Endothelial cell of umbilical vein (primary cell): Measurements from ENCODE around the gene SGSM2. TPM values are rescaled to one million over a fixed set of nuclear protein-coding genes. Genes with fewer than 3 reads are reported as not detected.

Experiments
- BruUV-seq: library from RNA; stranded (reverse); fragments of 400-500 nt; replicated peaks from 2 replicates; lab custom pipeline; 2021; lab: Mats Ljungman, UMichigan
- CTCF ChIA-PET: fragments of 300-600, 350-600 bp; sonication (Branson Sonifier 250); formaldehyde crosslinking; loops from one replicate; lab custom pipeline; 2021; ENCODE audit warnings: antibody characterized with exemption, inconsistent platforms; lab: Charles Lee
- POLR2A ChIA-PET: fragments of 300-600, 350-600 bp; sonication (Branson Sonifier 250); formaldehyde crosslinking; loops from one replicate; lab custom pipeline; 2021; ENCODE audit warnings: antibody characterized with exemption, inconsistent platforms; lab: Charles Lee
- DNase-seq: peaks from one replicate; pipeline ENCODE4 v3.0.0-alpha.2; 2011; ENCODE audit warnings: low read depth, low spot score
- FAIRE-seq: peaks from 2 replicates; lab custom pipeline; 2011; peaks lifted over from hg19 to GRCh38; lab: Jason Lieb, UNC
- H2AFZ ChIP-seq: 2 replicates; pipeline ENCODE4 v1.6.0; 2012; ENCODE audit warnings: low read depth, low read length, control low read depth, inconsistent platforms
- H3K27ac ChIP-seq: 2 replicates; pipeline ENCODE4 v1.5.1; 2011; ENCODE audit warnings: low read depth, mild to moderate bottlenecking, control low read depth, low read length, moderate library complexity; ENCODE audit not compliant: insufficient read depth
- H3K27me3 ChIP-seq, 2 experiments: 2 replicates each; pipeline versions ENCODE4 v1.6.0 to v1.6.1; 2011; ENCODE audit warnings: low read length in 2 of 2, mixed read lengths in 1 of 2; ENCODE audit not compliant: control insufficient read depth in 2 of 2, insufficient read depth in 2 of 2
- H3K36me3 ChIP-seq, 2 experiments: 2 replicates in 1 of 2; 3 replicates in 1 of 2; pipeline ENCODE4 v1.5.1; 2011; ENCODE audit warnings: low read length in 2 of 2, mild to moderate bottlenecking in 1 of 2, moderate library complexity in 1 of 2; ENCODE audit not compliant: control insufficient read depth in 2 of 2, insufficient read depth in 2 of 2; ENCODE audit errors: extremely low read depth in 1 of 2
- H3K4me1 ChIP-seq: 3 replicates; pipeline ENCODE4 v1.5.1; 2011; ENCODE audit warnings: mild to moderate bottlenecking, low read length; ENCODE audit not compliant: control insufficient read depth, insufficient read depth; ENCODE audit errors: extremely low read depth
- H3K4me2 ChIP-seq: 2 replicates; pipeline ENCODE4 v1.6.1; 2011; ENCODE audit warnings: low read length, control low read depth, mixed read lengths; ENCODE audit not compliant: insufficient read depth
- H3K4me3 ChIP-seq, 3 experiments: fragments of 200-600 bp in 1 of 3; sonication (generic), shearing (Covaris generic) in 1 of 3; replicated peaks in 1 of 3; 2 replicates each; pipeline ENCODE4 v1.5.1; 2011 to 2016; ENCODE audit warnings: control low read depth in 3 of 3, low read length in 3 of 3, mild to moderate bottlenecking in 2 of 3, inconsistent platforms in 1 of 3, low read depth in 1 of 3, moderate library complexity in 1 of 3; ENCODE audit not compliant: insufficient read depth in 1 of 3
- H3K79me2 ChIP-seq: 2 replicates; pipeline ENCODE4 v1.6.0; 2012; ENCODE audit warnings: low read length, inconsistent platforms; ENCODE audit not compliant: control insufficient read depth, insufficient read depth
- H3K9ac ChIP-seq: replicated peaks from 2 replicates; pipeline ENCODE3; 2011; ENCODE audit warnings: low read length, control low read depth; ENCODE audit not compliant: insufficient read depth; ENCODE audit errors: extremely low read depth
- H3K9me1 ChIP-seq: replicated peaks from 3 replicates; pipeline ENCODE4 v1.6.0; 2011; ENCODE audit warnings: mild to moderate bottlenecking, low read length; ENCODE audit not compliant: control insufficient read depth, insufficient read depth; ENCODE audit errors: extremely low read depth
- H3K9me3 ChIP-seq: replicated peaks from 2 replicates; pipeline ENCODE4 v1.5.1; 2012; ENCODE audit warnings: low read length, inconsistent platforms; ENCODE audit not compliant: control insufficient read depth, insufficient read depth
- H4K20me1 ChIP-seq: replicated peaks from 2 replicates; pipeline ENCODE3; 2011; ENCODE audit warnings: mild to moderate bottlenecking, low read length; ENCODE audit not compliant: control insufficient read depth, insufficient read depth; ENCODE audit errors: extremely low read depth
- EZH2 ChIP-seq: IDR thresholded peaks from 2 replicates; pipeline ENCODE4 v1.6.1; 2012; ENCODE audit warnings: borderline replicate concordance, low read depth, mild to moderate bottlenecking, moderate library complexity, low read length, inconsistent platforms; ENCODE audit not compliant: severe bottlenecking
- FOS ChIP-seq: IDR thresholded peaks from 2 replicates; pipeline ENCODE4 v1.6.1; 2011; ENCODE audit warnings: mild to moderate bottlenecking, low read length, moderate library complexity, borderline replicate concordance; ENCODE audit not compliant: insufficient read depth
- GATA2 ChIP-seq: IDR thresholded peaks from 2 replicates; pipeline ENCODE4 v1.7.0; 2011; ENCODE audit warnings: low read depth, mild to moderate bottlenecking, moderate library complexity, mixed read lengths, low read length; ENCODE audit not compliant: insufficient read length, insufficient read depth
- JUN ChIP-seq: IDR thresholded peaks from 2 replicates; pipeline ENCODE4 v1.6.1; 2011; ENCODE audit warnings: borderline replicate concordance, low read depth; ENCODE audit not compliant: insufficient read length, insufficient read depth
- MYC ChIP-seq: IDR thresholded peaks from one replicate; pipeline ENCODE4 v1.6.1; 2011; ENCODE audit warnings: mild to moderate bottlenecking, low read depth, low read length
- POLR2A ChIP-seq: IDR thresholded peaks from 2 replicates; pipeline ENCODE4 v1.6.1; 2012; ENCODE audit warnings: low read depth, mild to moderate bottlenecking, control low read depth, low read length
- POLR2AphosphoS5 ChIP-seq: IDR thresholded peaks from 2 replicates; pipeline ENCODE4 v1.6.1; 2012; ENCODE audit warnings: low read depth, mild to moderate bottlenecking, control low read depth, low read length, moderate library complexity; ENCODE audit not compliant: insufficient read depth
- dilution Hi-C: fragments of 300-500 bp; cut with MboI; formaldehyde crosslinking; loops from one replicate; pipeline ENCODE4 v1.15.0; 2019; ENCODE audit warnings: low sequenced_read_pairs; ENCODE audit not compliant: extremely low pct_ligation_motif_present
- intact Hi-C: fragments of 100-400 bp; cut with micrococcal nuclease; formaldehyde crosslinking; loops from one replicate; pipeline ENCODE4 v1.10.0; 2022
- polyA plus RNA-seq, 4 experiments: library from polyadenylated mRNA; depleted of rRNA in 3 of 4; stranded (reverse) in 3 of 4; unstranded in 1 of 4; fragments of >200 nt; gene quantifications; 2 replicates each; pipeline versions ENCODE4 v1.2.1 to v1.2.3, GENCODE V29; 2011 to 2012; ENCODE audit warnings: missing spikeins in 1 of 4
- total RNA-seq: library from RNA; stranded (reverse); gene quantifications from 2 replicates; pipeline ENCODE4 v1.2.3, GENCODE V29; 2021
- TF ChIP-seq, protein P1 (sequence below), 2 donors: IDR thresholded peaks; 1 replicate in 1 of 2; 2 replicates in 1 of 2; pipeline ENCODE4 v1.5.1; 2011; ENCODE audit warnings: low read length in 2 of 2, mild to moderate bottlenecking in 2 of 2, moderate library complexity in 2 of 2, control low read depth in 1 of 2, inconsistent platforms in 1 of 2, low read depth in 1 of 2; ENCODE audit not compliant: insufficient read depth in 1 of 2; ENCODE audit errors: extremely low read depth in 1 of 2
- TF ChIP-seq, protein P2 (sequence below): IDR thresholded peaks from 2 replicates; pipeline ENCODE4 v1.6.1; 2011; ENCODE audit not compliant: insufficient read depth, insufficient read length

SGSM2 gene
- total and polyA plus RNA-seq, 2 donors (not counting 3 experiments of a cell fraction or from before 2014, with no cell fraction given), result 61.6 to 94.5 TPM

DNA sequence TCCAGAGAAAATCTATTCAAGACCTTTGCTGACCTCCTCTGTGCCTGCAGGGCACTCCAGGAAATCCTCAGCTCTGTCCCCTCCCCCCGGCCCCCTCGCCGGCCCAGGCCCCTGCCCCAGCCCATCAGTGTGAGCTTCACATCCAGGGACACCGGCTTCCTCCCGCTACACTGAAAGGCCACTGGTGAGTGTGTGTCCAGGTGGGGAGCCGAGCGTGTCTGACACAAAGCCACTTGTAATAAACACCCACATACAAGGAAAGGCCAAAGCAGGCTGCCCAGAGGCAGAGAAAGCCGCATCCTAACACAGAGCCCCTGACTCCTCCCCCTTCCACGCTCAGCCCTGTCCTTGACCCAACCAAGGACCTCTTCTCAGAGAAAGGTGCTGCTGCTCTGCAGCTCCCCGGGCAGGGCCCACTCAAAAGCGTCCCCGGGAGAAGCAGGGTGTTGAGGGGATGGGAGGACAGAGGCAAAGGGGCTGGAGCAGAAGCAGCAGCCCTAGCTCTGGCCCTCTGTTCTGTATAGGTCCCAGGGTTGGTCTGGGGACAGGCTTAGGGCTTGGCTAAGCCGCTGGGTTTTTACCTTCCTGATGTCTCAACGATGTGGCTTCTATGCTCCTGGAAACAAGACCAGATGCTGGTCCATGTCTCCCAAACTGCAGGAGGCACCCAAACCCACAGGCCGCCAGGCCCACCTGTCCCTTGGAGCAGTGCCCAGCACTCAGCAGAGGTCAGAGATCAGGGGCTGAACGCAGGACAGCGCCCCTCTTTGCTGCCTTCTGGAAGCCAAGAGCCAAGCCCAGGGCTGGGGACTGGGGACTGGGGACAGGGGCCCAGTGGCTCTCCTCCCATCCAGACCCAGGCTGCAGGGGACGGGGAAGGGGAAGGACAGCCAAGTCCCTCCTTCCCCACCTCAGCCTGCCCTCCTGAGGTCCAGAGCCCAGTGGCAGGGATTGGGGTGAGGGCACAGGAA lies 48.2 kb downstream of the SGSM2 start:
- no peak for TF ChIP-seq POLR2A
- TF ChIP-seq JUN, result no peak
- TF ChIP-seq GATA2, result no peak
- TF ChIP-seq, protein P1, sequence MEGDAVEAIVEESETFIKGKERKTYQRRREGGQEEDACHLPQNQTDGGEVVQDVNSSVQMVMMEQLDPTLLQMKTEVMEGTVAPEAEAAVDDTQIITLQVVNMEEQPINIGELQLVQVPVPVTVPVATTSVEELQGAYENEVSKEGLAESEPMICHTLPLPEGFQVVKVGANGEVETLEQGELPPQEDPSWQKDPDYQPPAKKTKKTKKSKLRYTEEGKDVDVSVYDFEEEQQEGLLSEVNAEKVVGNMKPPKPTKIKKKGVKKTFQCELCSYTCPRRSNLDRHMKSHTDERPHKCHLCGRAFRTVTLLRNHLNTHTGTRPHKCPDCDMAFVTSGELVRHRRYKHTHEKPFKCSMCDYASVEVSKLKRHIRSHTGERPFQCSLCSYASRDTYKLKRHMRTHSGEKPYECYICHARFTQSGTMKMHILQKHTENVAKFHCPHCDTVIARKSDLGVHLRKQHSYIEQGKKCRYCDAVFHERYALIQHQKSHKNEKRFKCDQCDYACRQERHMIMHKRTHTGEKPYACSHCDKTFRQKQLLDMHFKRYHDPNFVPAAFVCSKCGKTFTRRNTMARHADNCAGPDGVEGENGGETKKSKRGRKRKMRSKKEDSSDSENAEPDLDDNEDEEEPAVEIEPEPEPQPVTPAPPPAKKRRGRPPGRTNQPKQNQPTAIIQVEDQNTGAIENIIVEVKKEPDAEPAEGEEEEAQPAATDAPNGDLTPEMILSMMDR (IDR thresholded peaks at IDR 0.05; ENCODE audit: extremely low read depth in 1 of 2, insufficient read depth in 1 of 2, low read depth in 1 of 2, low read length in 2 of 2), result no peak
- TF ChIP-seq, protein P2, sequence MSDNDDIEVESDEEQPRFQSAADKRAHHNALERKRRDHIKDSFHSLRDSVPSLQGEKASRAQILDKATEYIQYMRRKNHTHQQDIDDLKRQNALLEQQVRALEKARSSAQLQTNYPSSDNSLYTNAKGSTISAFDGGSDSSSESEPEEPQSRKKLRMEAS, result no peak
- TF ChIP-seq MYC, result no peak
- no peak for TF ChIP-seq POLR2AphosphoS5
- TF ChIP-seq FOS, result no peak
- no peak for TF ChIP-seq EZH2
- H3K27me3 ChIP-seq, result no peaks in the 10 kb centered on the region
- no peaks in the 10 kb centered on the region for H4K20me1 ChIP-seq
- BruUV-seq, result no TSS peak
- ChIA-PET POLR2A (no interaction called here), CTCF (interaction anchor here (15.2 kb wide), 1 partner anchor 29 kb away, joined by 909 read pairs; no protein-coding TSS in a partner anchor)
- H3K27ac ChIP-seq, result no peak overlapping the region
- H3K4me2 ChIP-seq, result no peak overlapping the region
- FAIRE-seq (no peak), DNase-seq (no peak)
- dilution Hi-C loops (no loop called here), intact Hi-C loops (no loop called here)
- H3K4me1 ChIP-seq, result no peaks in the 10 kb centered on the region
- H3K79me2 ChIP-seq, result no peaks in the 10 kb centered on the region
- no peaks in the 10 kb centered on the region for H3K9me3 ChIP-seq
- no peak overlapping the region for H2AFZ ChIP-seq
- no peak overlapping the region for H3K9ac ChIP-seq
- H3K4me3 ChIP-seq, result no peak overlapping the region
- H3K36me3 ChIP-seq, result peaks cover 0 to 8% of the 10 kb centered on the region in 2 experiments
- H3K9me1 ChIP-seq, result no peaks in the 10 kb centered on the region
